GM18505 (cell line): ENCODE results near the gene TPST2.

Experiments
- ATAC-seq: cut with Tn5 transposase; IDR thresholded peaks from one replicate; pipeline ENCODE4 v1.9.1; 2021; ENCODE audit not compliant: unreplicated experiment
- POLR2A ChIP-seq: IDR thresholded peaks from 4 replicates; pipeline ENCODE4 v1.6.1; 2011; ENCODE audit warnings: borderline replicate concordance; ENCODE audit not compliant: insufficient read depth, insufficient read length; ENCODE audit errors: extremely low read depth

The TPST2 gene

DNA sequence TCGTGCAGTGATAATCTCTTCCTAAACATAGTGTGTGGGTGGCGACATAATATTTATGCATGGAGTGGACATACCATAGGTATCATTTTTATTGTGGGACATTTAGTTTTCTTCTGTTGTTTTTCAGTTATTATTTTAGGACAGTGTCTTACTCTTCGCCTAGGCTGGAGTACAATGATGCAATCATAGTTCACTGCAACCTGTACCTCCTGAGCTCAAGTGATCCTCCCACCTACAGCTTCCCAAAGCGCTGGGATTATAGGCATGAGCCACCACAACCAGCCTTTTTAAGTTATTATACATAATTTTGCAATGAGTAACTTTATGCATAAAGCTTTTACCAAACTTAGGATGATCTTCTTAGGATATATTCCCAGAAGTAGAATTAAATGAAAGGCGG, 103.5 kb downstream of the TPST2 start:
- no peak for ATAC-seq
- TF ChIP-seq POLR2A, result no peak

DNA sequence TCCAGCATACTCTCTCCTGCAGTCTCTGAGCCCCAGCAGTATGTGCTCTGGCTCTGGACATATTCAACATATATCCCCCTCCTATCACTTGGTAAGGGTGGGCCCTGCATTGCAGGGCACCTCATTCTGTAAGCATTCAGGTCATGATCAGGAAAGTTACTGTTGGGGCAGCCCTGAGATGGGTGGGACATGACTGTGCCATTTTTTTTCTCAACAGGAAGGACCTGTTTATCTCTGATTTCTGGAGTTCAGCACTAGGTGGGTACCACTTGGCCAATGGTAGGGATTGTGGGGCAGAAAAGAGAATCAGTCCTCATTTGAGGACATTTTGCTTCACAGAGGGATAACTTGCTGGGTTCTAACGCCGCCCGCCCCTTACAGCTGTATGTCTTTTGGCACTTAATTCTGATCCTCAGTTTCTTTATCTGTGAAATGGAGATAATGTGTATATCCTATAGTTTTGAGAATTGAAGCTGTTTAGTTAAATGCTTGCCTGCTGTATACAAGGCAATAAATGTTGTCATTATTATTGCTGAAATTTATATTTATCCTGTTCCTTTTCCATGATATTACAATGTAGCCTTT, 104.0 kb downstream of the TPST2 start:
- no peak for ATAC-seq
- no peak for TF ChIP-seq POLR2A

DNA sequence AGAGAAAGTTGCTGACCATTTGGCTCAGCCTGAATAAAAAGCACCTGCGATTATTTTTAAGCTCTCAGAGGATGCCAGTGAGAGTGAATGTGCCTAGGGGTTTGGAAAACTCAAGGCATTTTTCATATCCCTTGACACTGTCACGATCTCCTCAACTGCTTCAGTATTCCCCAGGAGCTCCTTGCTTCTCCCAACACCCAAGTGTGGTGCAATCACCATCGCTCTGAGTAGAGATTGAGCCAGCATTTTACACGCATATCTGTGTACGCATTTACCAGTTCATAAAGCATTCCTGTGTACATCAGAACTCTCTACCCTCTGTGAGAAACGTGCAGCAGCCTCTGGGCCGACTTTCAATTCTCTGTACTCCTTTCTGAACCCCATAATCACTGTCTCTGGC, 104.9 kb downstream of the TPST2 start:
- TF ChIP-seq POLR2A, result no peak

DNA sequence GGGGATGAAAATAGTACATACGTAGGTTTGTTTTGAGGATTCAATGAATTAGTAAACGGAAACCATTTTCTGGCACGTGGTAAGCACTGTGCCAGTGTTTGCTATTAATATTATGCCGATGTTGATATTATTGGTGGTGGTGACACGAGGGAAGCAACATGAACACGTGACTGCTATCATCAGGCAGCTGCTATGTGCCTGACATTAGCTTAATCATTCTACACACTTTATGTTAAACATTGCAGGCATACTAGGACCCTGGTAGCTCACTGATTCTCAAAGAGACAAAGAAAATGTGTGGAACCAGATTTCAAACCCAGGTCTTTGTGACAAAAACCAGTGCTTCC, 105.6 kb downstream of the TPST2 start:
- ATAC-seq, result no peak
- TF ChIP-seq POLR2A, result no peak

More for the DNA sequence above, 104.9 kb downstream of the TPST2 start:
- no peak for ATAC-seq

DNA sequence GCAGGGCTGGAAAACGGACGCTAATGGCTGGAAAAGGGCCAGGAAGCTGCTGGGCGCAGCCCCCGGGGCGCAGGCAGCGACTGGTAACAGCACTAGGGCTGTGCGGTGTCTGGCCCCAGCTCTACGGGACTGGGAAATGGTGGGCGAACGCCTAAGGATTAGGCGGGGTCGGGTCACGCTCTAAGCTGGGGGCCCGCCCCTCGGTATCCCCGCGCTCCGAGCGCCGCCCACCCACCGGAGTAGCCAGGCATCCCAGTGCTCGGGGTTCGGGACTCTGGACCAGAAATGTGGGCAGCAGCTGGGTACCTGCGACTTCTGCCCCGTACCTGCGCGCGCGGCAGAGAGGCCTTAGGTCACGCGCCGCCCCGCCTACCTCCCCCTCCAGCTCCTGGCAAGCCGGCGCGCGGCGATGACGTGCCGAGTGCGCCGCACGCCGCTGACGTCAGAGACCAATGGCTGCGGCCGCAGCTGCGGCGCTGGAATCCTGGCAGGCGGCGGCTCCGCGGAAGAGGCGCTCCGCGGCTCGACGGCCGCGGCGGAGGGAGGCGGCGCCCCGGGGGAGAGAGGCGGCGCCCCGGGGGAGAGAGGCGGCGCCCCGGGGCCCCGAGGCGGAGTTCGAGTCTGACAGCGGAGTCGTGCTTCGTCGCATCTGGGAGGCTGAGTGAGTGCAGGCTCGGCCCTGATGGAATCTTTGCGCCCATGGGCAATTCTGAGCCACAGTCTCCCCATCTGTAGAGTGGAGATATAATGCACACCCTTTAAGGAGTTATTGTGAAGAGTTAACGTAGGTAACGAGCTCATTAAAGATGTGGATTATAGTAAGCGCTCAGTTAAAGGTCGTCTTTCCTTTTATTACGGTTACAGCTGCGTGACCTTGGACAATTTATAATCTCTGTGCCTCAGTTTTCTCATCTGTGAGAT, 106.2 kb downstream of the TPST2 start, which contains the start of the genes HPS4 and SRRD:
Gene HPS4, minus strand, starts transcription at position 345 of the 921 bp plus-strand sequence. CDS start 2,021 bp downstream, outside the sequence.
Gene SRRD, plus strand, starts transcription at position 439 of the 921 bp plus-strand sequence. Its CDS starts 14 bp downstream, at position 453.
- peak; percentile 87 for TF ChIP-seq POLR2A
- peak; percentile 69 for ATAC-seq

DNA sequence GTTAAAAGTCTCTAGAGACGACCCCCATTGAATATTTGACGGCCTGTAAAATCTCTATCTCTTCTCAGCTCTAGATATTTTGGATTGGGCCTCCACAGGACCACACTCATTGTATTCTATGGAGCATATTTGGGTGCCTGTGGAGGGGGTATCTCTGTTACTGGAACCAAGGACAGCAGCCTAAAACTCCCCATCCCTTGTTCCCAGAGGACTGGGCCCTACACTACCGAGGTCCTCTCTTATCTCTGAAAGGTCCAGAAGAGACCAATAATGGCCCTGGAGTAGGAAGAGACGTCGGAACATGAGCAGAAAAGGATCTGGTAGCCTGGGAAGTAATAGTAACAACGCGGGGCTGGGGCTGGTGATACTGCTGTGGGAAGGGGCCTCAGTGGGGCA, 106.9 kb downstream of the TPST2 start:
- no peak for TF ChIP-seq POLR2A
- no peak for ATAC-seq

DNA sequence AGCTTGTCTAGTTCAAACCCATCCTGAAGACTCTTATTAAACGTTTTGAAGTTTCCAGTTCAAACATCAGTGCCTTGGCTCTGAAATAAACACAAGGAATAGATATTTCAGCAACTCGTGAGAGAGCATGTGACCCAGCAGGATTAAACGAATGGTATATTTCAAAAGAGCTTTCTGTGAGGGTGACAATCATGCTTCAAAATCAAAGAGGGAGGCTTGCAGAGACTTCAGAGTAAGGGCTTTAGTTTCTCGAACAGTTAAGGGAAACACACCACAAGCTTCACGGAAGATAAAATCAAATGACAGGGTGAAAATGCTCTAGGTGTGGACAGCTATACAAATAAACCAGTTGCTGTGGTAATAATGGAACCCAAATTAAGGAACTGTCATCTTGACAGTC, 107.8 kb downstream of the TPST2 start:
- no peak for ATAC-seq
- TF ChIP-seq POLR2A, result no peak

DNA sequence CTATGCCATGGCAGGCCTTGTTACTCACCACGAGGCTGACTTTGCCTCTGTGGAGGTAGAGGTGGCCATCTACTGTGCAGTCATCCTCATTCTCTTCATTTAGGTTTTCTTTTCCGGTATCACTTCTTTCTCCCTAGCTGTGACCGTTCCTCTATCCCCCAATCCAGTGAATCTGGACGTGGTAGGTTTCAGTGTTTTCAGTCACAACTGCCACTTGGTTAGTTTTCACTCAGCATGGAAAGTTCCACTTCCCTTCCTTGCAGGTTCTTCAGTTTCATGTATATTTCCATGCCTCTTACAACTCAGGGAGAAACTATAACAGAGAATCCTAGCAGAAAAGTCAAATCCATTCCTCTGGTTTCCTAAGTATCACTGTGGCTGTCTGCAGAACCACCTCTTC, 108.2 kb downstream of the TPST2 start:
- peak; percentile 38 for TF ChIP-seq POLR2A
- ATAC-seq, result no peak

DNA sequence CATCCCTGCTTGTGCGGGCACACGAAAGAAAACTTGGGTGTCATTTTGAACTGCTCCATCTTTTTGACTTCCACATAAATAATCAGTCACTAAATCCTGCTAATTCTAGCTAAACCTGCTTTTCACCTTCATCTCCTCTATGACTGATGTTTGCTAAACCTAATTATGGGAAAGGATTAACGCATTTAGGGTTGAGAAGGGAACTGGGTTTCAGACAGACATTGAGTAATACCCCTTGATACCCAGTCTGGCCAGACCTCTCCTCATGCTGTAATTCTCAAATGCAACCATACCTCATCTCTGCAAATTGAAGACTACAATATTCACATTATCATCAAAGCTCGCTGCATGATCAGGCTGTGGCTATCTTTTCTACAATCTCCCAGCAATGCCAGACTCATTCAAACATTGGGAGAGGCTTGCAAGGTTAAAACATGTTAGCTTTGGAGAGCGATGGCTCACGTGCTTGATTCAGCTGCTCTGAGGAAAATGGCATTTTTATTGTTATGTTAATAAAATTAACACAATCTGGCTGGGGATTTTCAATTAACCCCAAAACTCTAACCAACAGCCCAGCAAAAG, 108.7 kb downstream of the TPST2 start:
- TF ChIP-seq POLR2A, result no peak

DNA sequence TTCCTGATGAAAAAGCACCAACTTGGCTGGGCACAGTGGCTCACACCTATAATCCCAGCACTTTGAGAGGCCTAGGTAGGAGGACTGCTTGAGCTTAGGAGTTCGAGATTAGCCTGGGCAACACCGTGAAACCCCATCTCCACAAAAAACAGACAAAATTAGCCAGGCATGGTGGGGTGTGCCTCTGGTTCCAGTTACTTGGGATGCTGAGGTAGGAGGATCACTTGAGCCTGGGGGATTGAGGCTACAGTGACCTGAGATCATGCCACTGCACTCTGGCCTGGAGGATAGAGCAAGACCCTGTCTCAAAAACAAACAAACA, 109.4 kb downstream of the TPST2 start:
- no peak for ATAC-seq
- TF ChIP-seq POLR2A, result no peak

More for the DNA sequence above, 108.7 kb downstream of the TPST2 start:
- ATAC-seq, result no peak

DNA sequence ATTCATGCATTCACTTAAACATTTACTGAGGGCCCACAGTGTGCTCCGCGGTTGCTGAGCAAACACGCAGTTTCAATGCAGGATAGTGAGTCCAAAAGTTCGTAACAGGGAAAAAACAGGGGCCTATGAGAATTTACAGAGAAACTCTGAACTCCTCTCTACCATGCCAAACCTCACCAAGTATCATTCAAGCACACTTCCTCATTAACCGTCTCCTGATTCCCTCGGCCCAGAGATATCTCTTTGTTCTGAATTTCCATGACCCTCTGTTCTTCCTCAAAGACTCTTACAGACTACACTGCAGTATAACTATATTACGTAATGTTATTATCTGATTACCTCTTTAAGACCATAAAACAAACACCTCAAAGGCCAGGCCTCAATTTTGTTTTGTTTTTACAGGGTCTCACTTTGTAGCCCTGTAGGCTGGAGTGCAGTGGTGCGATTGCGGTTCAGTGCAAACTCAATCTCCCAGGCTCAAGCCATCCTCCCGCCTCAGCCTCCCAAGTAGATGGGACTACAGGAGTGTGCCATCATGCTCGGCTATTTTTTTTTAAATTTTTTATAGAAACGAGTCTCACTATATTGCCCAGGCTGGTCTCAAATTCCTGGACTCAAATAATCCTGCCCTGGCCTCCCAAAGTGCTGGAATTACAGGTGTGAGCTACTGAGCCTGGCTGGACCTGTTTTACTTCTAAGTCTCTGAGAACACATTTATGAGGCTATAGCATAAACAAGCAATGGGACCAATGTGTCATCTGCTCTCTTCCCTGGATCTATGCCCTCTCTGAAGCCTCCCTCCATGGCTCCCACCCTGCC, 109.9 kb downstream of the TPST2 start:
- no peak for ATAC-seq
- TF ChIP-seq POLR2A, result no peak

DNA sequence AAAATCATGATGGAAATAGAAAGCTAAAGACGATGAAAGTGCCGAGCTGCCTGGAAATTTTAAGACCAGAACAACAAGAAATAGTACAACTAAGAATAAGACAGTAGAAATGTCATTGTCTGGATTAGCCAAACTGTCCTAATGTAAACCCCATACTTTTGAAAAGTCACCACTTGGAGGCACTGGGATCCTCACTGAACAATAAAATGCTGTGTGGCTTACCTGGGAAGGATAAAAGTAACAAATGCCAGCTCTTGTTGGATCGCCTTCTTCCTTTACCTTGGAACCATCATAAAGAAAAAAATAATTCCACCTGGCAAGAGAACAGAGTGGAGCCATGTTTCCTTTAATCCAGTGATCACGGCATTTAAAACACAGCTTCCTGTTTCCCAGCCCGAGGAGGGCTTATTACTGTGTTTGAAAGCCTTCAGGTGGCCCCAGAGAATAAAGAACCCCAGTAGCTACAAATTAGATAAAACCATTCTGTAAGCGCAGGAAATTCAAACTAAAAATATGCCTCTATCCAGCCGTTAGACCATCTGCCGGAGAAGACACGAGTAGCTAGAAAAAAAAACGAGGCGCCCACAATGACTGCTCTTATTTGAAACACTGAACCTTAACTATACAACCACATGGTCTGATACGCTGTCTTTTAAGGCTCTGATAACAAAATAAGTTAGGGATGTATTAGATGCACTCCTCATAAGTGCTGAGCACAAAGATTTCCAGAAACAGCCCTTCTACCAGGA, 110.7 kb downstream of the TPST2 start:
- TF ChIP-seq POLR2A, result no peak
- no peak for ATAC-seq
